ENCODE results near the gene NETO2.
"Not testable (repeated sequence)": the region's sequence is repeated elsewhere in the genome, so short reads cannot be mapped to it uniquely, and the experiment has no call there.

NETO2 gene, protein sequence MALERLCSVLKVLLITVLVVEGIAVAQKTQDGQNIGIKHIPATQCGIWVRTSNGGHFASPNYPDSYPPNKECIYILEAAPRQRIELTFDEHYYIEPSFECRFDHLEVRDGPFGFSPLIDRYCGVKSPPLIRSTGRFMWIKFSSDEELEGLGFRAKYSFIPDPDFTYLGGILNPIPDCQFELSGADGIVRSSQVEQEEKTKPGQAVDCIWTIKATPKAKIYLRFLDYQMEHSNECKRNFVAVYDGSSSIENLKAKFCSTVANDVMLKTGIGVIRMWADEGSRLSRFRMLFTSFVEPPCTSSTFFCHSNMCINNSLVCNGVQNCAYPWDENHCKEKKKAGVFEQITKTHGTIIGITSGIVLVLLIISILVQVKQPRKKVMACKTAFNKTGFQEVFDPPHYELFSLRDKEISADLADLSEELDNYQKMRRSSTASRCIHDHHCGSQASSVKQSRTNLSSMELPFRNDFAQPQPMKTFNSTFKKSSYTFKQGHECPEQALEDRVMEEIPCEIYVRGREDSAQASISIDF

DNA sequence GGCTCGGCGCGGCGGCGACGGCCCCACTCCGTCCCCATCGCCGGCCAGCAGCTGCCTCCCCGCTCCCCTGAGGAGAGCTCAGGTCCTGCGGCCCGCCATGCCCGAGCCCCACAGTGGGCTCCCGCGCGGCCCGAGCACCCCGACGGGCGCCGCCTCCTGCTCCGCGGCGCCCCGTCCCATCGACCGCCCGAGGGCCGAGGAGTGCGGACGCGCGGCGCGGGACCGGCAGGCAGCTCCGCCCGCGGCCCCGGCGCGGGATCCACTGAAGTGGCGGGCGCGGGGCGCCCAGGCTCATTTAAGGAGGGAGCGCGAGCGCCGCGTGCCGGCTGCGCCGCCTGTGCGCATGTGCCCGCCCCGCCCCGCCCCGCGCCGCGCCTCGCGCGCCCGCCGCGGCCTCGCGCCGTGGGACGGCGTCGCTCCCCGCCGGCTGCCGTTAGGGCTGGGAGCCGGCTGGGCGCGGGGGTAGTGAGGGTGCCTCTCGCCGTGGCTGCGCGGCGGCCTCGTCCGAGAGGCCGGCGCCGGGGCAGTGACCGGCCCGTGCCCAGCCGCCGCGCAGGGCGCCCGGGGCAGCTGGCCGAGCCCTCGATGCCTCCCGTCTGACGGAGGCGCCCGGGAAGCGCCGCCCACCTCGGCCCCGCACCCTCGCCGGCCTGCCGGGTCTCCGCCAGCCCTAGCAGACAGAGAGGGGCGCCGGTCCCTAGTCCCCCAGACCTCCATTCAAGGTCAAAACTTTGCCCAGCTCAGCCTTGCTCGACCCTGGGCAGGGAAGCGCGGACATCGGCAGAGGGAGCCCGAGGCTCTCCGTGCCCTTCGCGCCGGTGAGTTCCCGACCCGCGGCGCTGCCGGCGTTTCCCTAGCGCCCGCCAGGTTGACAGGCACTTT lies at the start of gene NETO2:
TSS of gene NETO2 (minus strand) at position 269 of the 882 bp plus-strand sequence. CDS start 333 bp downstream, outside the sequence.
- peak; percentile 68 for DNase-seq

- no peak for DNase-seq
Measured at GRCh38 chr16:47182318-47182717, 38.6 kb upstream of the NETO2 start.

GRCh38 chr16:47181066-47181465 lies 37.3 kb upstream of the NETO2 start:
- DNase-seq: not testable (repeated sequence)

- no peak for DNase-seq
Measured at GRCh38 chr16:47180073-47180472, 36.3 kb upstream of the NETO2 start.

DNA sequence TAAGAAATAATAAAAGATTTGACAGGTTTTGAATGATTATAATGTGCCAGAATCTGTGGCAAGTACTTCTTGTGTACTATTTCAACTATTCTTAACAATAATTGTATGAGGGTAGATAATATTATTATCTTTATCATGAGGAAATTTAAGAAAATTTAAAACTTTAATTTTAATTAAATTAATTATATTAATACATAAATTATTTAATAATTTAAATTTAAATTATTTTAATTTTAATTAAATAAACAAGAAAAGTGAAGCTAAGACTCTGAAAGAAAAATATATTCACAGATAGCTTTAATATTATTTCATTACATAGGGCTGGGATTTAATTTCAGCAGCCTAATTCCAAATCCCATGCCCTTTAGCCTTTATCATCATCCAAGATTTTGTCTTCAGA lies 31.4 kb upstream of the NETO2 start:
- no peak for DNase-seq

GRCh38 chr16:47162670-47163420 lies 19.1 kb upstream of the NETO2 start:
- no peak for DNase-seq

DNA sequence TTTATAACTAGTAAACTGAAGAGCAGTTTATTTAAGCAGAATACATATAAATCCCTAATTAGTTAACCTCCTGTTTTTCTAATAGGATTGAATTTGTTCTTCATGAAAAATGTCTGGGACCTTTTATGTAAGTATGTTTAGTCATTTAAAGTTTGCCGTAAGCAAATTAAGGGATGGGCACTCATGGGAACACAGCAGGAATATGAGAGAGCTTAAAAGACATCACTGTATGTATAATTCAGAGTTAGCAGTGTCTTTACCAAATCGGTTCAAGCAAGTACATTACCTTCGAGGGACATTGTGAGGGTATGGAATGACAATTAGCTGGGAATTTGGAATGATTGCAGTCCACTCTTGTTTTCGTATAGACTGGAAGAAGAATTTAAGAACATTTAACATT lies 17.7 kb upstream of the NETO2 start:
- DNase-seq: no peak

DNA sequence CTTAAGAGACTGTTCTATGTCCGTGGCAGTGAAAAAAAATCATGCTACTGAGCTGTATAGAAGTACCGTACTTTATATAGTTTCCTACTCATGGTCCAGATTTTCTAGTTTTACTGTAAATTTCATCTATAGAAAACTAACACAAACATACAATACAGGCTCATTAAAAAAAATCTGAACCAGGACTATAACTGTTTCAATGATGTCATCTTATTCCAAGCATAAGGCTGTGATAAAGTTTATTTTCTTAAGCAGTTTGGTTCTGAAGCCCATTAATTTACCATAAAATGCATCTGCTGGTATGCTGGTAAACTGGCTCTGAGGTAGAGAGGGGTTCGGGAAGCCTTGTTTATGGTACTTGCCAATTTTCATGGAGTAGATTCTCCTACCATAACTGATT lies 16.7 kb upstream of the NETO2 start:
- DNase-seq: no peak

GRCh38 chr16:47158992-47159391 lies 15.2 kb upstream of the NETO2 start:
- DNase-seq: no peak

DNA sequence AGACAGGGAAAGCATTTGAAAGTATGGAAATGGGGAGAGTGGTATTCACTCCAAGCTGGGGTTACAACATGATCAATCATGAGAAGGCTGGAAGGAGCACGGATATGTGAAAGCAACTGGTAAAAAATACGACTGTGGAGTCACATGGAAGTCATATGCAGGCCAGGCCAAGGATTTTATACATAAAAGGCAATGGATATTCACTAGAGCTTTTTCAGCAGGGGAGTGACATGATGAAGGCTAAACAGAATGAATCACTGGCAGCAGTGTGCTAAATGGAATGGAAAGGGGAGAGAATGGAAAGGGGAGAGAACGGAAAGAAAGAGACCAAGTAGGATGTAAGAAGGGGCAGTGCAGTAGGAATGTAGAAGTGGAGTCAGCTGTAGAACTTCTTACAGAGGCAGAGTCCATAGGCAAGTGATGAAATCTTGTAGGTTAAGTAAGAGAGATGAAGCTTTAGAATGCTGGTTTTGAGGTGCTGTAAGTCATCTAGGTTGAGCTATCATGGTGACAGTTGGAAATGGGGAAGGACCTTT lies 13.0 kb upstream of the NETO2 start:
- DNase-seq: no peak

DNA sequence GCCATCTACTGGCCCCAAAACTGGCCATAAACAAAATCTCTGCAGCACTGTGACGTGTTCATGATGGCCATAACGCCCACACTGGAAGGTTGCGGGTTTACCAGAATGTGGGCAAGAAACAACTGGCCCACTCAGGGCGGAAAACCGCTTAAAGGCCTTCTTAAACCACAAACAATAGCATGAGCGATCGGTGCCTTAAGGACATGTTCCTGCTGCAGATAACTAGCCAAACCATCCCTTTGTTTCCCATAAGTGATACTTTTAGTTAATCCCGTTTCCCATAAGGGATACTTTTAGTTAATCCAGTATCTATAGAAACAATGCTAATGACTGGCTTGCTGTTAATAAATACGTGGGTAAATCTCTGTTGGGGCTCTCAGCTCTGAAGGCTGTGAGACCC lies 8.8 kb upstream of the NETO2 start:
- not testable (repeated sequence) for DNase-seq

DNA sequence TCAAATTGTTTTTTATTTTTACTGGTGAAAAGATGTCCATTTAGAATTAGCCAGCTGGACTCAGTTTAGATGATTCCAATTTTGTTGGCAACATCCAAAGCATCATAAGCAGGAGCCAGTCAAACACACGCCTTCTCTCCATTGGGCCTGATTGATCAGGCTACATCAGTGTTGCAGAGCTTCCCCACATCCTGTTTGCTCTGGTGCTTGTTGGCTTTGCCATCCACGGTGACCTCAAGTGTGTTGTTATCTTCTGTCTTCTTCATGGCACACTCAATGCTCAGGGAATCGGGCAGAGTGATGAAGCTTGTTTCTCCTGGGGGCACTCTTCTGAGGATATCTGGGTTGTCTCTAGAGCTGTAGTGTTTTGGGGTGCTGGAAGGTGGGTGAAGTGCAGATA lies 6.3 kb upstream of the NETO2 start:
- DNase-seq: no peak

GRCh38 chr16:47144559-47144877 lies 773 bp upstream of the NETO2 start:
- DNase-seq: no peak

GRCh38 chr16:47142821-47143676 lies 696 bp downstream of the NETO2 start:
- DNase-seq: peak; percentile 77

DNA sequence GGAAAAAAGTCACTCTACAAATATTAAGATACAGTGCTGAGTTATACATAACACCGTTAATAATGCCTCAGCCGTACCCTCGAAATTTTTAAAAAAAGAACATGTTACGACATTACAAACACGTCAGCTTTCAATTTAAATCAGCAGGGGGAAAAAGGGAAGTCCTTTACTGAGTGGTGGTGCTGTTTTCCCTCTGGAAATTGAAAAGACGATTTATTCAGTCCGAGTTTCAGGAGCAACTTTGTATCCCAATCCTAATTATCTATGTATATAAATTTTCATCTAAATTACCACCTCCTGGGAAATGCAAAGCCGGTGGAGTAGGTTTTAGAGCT lies 1.3 kb downstream of the NETO2 start:
- no peak for DNase-seq

DNA sequence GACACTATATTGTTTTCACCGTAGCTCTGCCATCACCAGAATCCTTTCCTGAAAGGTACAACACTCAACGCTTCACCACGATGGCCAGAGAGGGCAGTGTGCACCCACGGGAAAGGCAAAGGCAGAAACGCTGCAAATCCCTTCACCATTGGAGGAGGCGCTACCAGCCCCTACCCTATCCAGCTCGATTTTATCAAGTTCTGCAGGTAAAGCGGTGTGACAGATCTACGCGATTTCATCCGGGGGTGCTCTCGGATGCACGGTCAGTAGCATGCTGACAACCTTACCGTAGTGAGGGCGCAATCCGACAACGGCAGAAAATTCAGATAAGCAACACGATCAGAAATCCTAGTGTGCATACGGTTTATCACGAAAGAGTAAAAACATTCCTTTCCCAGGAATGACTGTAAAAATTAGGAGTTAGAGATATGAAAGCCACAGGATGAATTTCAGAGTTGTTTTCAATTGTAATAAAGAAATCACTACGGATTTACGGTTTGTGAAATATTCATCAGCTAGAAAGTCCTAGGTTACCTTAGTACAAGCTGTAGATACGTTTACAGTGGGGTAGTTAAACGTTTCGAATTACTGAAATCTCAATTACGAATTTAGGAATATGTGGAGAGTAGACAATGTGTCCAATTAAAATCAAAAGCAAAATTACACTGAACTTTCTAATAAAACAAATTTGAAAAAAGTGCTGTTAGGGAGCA lies 1.8 kb downstream of the NETO2 start:
- peak; percentile 84 for DNase-seq

DNA sequence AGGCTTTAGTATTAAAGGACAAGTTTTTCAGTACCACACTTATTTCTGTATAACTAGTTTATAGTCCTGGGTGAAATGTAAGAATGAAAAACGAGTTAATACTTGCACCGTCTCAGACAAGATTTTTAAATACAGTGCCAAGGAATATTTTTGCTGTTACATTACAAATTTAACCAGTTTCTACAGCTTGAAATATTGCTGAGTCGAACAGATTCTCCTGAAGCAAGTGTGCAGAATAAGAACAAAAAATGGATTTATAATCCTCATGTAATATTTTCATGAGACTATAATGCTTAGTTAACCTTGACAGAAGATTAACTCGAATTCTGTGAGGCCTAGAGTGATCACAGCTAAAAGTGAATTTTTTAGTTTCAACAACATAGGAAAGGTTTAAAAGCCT lies 3.1 kb downstream of the NETO2 start:
- no peak for DNase-seq

GRCh38 chr16:47139561-47140185 lies 4.1 kb downstream of the NETO2 start:
- DNase-seq: no peak

- not testable (repeated sequence) for DNase-seq
Measured at GRCh38 chr16:47137925-47138324, 5.8 kb downstream of the NETO2 start.

DNA sequence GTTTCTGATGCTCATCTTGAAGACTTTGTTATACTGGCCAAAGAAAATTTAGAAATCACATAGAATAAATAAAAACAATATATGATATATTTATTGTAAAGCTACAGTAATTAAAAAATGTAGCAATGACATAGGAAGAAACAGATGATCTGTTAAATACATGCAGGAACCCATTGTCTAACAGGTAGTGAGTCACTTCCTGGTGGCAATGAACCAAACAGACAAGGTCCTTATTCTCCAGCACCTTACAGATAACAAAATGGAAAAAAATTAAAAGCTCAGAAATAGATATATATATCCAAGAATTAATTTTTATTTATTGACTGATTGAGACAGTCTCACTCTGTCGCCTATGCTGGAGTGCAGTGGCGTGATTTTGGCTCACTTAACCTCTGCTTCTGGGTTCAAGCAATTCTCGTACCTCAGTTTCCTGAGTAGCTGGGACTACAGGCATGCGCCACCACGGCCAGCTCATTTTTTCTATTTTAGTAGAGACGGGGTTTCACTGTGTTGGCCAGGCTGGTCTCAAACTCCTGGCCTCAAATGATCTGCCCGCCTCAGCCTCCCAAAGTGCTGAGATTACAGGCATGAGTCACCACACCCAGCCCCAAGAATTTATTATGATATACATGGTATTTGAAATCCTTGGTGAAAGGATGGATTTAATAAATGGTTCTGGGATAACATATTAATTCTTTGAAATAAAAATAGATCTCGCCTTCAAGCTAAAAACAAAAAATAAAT lies 7.5 kb downstream of the NETO2 start:
- no peak for DNase-seq
